ENCODE measurements around the gene PKP4.
"Not testable (repeated sequence)": the region's sequence is repeated elsewhere in the genome, so short reads cannot be mapped to it uniquely, and the experiment has no call there.

Gene PKP4

DNA sequence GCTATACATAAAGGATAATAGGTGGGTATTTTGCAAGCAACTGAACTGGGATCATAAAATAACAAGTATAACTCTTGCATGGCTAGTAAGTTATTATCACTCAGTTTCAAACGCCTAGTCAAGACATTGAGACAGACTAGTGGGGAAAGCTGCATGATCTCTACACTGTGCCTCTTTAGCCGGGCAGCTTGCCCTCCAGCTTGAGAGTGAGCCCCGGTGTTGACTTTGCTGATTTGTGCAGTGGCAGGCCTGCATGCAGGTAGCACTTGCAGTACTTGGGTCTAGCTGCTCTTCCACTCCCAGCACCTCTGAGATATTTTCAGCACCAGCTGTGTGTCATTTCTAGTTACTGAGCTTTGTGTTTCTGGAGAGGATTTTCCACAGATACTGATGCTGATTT is 219.5 kb downstream of the PKP4 start:
- no peak for TF ChIP-seq POLR2A (IDR thresholded peaks at IDR 0.05; ENCODE audit: low read depth, low read length)
- FAIRE-seq (no peak), DNase-seq (ENCODE audit: insufficient read length, low spot score) (no peak)

- FAIRE-seq (no peak), DNase-seq (ENCODE audit: insufficient read length, low spot score) (no peak)
- TF ChIP-seq POLR2A (IDR thresholded peaks at IDR 0.05; ENCODE audit: low read depth, low read length), result no peak
Observed at GRCh38 chr2:158676696-158677095, 219.9 kb downstream of the PKP4 start.

GRCh38 chr2:158677542-158677941 is 220.8 kb downstream of the PKP4 start:
- no peak for TF ChIP-seq POLR2A (IDR thresholded peaks at IDR 0.05; ENCODE audit: low read depth, low read length)
- DNase-seq (ENCODE audit: insufficient read length, low spot score) (no peak), FAIRE-seq (no peak)

DNA sequence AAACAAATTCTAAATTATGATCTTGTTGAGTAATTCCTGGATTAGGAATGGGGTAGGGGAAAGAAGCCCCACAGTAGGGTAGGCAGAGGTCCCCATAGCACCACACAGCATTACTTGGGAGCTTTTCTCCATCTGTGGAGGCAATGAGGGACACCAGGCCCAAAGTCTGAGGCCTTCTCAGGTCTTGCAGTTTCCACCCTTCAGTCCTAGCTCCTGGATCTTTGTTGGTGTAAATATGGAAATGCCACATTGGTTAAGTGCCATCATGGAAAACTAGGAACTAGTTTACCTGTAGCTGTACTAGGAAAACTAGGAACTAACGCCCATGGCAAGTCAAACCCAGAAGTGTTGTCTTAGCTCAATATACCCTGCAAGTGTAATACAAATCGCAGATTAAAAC is 225.1 kb downstream of the PKP4 start:
- FAIRE-seq (no peak), DNase-seq (ENCODE audit: insufficient read length, low spot score) (no peak)
- no peak for TF ChIP-seq POLR2A (IDR thresholded peaks at IDR 0.05; ENCODE audit: low read depth, low read length)

GRCh38 chr2:158685646-158686045 is 228.9 kb downstream of the PKP4 start:
- no peak for DNase-seq (ENCODE audit: insufficient read length, low spot score)
- no peak for FAIRE-seq
- TF ChIP-seq POLR2A (IDR thresholded peaks at IDR 0.05; ENCODE audit: low read depth, low read length), result no peak

DNA sequence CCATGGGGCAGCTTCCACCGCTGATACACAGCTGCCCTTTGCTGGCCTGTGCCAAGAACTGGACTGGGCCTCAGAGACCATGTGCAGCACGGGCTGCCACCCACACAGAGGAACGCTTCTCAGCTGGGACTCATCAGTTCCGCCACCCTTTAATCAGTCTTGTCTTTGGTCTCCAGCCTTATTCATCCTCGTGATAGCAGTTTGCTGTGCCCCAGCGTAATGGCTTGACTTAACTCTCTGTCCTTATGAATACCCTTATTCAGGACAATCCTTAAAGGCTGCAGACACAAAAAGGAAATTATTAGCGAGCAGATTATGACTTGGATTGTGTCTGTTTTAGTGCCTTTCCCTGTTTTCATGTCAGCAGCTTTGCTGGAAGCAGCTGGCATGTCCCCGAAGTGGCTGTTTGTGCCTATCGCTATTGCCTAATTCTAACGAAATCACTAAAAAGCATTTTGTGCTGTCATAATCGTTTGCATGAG is 229.5 kb downstream of the PKP4 start:
- no peak for DNase-seq (ENCODE audit: insufficient read length, low spot score)
- FAIRE-seq, result no peak
- TF ChIP-seq POLR2A (IDR thresholded peaks at IDR 0.05; ENCODE audit: low read depth, low read length), result no peak

DNA sequence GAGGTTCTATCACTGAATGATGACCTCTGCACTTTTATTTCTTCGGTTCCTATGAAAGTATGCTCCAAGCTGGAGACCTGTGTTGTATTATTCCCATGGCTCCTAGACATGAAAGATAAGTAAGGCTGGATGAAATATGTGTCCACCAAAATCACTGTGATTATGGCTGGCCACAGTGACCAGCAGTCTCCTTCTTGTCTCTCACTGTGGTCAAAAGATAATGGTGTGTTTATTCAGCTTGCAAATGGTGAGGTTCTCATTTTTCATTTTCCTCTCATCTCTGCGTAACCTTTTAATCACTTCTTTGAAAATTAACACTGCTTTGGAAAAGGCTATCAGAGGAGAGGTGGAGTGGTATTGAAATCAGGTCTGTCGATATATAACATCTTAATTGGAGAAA is 230.6 kb downstream of the PKP4 start:
- FAIRE-seq, result no peak

DNA sequence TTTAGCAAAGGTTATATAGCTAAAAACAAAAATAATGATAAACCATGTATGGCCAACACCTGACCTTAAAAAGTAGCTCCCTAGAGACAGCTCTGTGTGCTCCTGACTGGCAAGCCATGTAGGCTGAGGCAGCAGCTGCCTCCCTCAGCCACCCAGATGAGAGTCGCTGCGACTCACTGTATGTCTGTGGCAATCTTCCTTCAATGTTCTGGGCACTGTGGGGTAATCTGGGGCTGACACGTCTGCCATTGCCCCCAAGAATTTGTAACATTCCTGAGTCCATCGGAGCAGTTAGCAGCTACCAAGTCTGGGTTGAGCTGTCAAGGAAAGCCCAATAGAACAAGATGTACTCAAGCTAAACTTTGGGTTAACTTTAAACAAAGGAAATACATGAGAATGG is 232.0 kb downstream of the PKP4 start:
- DNase-seq (ENCODE audit: insufficient read length, low spot score), result peak; percentile 18
- FAIRE-seq, result no peak
- no peak for TF ChIP-seq POLR2A (IDR thresholded peaks at IDR 0.05; ENCODE audit: low read depth, low read length)

More for the DNA sequence above, 230.6 kb downstream of the PKP4 start:
- TF ChIP-seq POLR2A (IDR thresholded peaks at IDR 0.05; ENCODE audit: low read depth, low read length), result no peak
- no peak for DNase-seq (ENCODE audit: insufficient read length, low spot score)

- TF ChIP-seq POLR2A (IDR thresholded peaks at IDR 0.05; ENCODE audit: low read depth, low read length), result no peak
- no peak for DNase-seq (ENCODE audit: insufficient read length, low spot score)
- no peak for FAIRE-seq
Observed at GRCh38 chr2:158689391-158689790, 232.6 kb downstream of the PKP4 start.

GRCh38 chr2:158690823-158691222 is 234.1 kb downstream of the PKP4 start:
- FAIRE-seq, result no peak
- no peak for TF ChIP-seq POLR2A (IDR thresholded peaks at IDR 0.05; ENCODE audit: low read depth, low read length)
- no peak for DNase-seq (ENCODE audit: insufficient read length, low spot score)

DNA sequence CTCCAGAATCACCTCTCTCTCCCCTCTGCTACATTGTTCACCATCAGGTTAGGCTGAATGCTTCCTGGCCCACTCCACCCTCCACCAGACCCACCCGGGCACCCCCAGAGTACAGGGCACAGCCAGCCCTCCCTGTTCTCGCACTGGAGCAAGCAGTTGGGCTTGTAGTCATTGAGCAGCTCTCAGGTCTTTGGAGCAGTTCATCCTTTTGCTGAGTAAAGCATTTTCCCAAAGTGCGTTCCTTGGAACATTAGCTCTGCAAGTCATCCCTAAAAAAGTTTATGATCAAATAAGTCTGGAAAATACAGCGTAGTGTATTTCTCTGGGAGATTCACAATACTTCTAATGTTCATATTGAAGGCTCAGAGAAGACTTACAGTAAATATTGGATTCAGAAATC is 234.9 kb downstream of the PKP4 start:
- no peak for FAIRE-seq
- no peak for DNase-seq (ENCODE audit: insufficient read length, low spot score)
- no peak for TF ChIP-seq POLR2A (IDR thresholded peaks at IDR 0.05; ENCODE audit: low read depth, low read length)

DNA sequence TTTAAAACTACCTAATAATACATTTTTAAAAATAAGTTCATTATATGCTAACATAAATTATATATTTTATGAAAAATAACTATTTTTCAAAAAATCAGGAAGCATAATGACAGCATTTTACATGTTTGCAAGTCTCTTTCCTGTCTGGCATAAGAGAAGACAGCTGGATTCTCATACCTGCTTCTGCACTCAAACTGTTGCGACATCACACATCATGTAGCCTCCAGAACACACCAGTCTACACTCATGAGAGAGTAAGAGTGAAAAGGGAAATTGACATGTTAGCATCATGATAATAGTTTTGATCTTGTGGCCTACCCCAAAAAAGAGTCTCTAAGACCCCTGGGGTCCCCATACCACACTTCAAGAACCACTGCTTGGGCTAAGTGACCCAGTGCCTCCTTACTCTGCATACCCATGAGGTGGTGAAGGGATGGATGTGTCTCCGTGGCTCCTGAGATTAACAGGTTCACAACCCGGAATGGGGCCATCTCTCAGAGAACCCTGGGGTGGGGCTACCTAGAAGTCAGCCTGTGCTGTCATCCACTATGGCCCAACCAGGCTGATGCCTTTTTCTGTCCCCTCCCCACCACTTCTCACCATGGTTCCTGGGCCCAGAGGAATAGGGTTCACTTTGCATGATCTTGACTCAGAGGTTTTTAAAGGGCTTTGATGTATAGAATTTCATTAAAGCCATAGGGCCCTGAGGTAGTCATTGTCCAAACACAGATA is 235.8 kb downstream of the PKP4 start:
- no peak for TF ChIP-seq POLR2A (IDR thresholded peaks at IDR 0.05; ENCODE audit: low read depth, low read length)
- FAIRE-seq (no peak), DNase-seq (ENCODE audit: insufficient read length, low spot score) (no peak)

DNA sequence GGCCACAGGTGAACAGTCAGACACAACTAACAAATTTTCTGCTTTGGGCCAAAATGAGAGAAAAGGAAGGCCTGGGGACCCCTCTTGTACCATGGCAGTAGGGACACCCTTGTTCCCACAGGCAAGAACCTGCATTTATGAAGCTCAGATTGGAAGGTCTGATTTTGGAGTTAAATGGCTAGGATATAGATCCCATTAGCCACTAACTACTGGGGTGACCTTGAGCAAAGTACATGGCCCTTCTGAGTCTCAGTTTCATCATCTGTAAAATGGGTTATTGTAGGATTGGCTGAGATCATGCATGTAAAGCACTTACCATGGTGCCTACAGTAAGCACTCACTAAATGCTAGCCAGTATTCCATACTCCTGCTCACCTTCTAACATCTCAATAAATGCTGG is 236.7 kb downstream of the PKP4 start:
- TF ChIP-seq POLR2A (IDR thresholded peaks at IDR 0.05; ENCODE audit: low read depth, low read length), result no peak
- FAIRE-seq (no peak), DNase-seq (ENCODE audit: insufficient read length, low spot score) (no peak)

DNA sequence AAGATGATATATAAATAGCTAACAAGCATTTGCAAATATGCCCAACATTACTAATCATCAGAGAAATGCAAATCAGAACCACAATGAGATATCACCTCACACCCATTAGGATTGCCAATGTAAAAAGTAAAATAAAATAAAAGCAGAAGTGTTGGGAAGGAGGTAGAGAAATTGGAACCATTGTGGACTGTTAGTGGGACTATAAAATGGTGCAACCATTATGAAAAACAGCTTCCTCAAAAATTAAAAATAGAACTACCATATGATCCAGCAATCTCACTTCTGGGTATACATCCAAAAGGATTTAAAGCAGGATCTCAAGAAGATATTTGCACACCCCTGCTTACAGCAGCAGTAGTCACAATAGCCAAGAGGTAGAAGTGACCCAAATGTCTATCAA is 238.6 kb downstream of the PKP4 start:
- no peak for TF ChIP-seq POLR2A (IDR thresholded peaks at IDR 0.05; ENCODE audit: low read depth, low read length)
- no peak for FAIRE-seq
- DNase-seq (ENCODE audit: insufficient read length, low spot score), result no peak

DNA sequence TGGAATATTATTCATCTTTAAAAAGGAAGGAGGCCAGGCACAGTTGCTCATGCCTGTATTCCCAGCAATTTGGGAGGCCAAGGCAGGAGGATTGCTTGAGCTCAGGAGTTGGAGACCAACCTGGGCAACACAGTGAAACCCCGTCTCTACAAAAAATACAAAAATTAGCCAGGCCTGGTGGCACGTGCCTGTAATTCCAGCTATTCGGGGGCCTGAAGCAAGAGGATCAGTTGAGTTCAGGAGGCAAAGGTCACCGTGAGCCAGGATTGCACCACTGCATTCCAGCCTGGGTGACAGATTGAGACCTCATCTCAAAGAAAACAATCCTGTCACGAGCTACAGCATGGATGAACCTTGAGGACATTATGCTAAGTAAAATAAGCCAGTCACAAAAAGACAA is 239.0 kb downstream of the PKP4 start:
- DNase-seq (ENCODE audit: insufficient read length, low spot score); FAIRE-seq: not testable (repeated sequence)

DNA sequence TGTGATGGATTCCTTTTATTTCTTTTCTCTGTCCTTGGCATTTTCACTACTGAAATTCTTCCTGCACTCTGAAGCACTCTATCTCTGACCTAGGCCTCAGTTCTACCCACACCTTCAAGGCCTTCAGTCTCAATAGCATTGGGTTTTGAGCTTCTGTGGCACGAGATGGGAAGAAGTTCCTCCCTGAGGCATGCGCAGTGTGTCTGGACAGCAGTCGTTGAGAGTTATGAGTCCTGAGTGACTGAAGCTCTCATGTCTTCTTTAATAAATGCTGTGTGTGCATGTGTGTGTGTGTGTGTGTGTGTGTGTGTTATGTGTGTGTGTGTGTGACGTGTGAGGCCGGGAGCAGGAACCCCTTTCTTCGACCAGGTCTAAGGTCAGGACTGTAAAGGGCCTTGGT is 242.6 kb downstream of the PKP4 start:
- TF ChIP-seq POLR2A (IDR thresholded peaks at IDR 0.05; ENCODE audit: low read depth, low read length), result no peak
- DNase-seq (ENCODE audit: insufficient read length, low spot score), result no peak
- no peak for FAIRE-seq

All from H54 (cell line).